ENCODE results near the gene FLNB.

The FLNB gene

DNA sequence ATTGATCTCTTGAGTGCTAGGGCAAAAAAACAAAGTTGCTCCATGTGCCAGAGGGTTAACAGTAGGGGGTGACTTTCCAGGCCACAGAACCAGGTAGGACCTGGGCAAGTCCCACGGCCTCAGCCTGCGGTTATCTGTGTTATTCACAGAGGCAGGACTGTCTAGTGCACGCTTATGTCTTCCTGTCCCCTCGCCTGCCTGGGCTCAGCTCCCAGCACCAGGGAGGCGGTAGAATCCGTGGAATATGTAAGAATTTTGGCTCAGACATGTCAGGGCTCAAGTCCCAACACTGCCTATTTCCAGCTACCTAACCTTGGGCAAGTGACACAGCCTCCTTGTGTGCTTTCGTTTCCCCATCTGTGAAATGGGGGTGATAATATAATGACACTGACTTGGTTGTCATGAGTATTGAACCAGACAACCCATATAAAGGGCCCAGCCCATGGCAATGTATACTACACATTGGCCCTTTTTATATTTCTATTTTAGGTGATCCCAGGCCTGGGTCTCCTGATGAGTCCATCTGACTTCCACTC is 44.3 kb upstream of the FLNB start:
- no peaks in the 10 kb centered on the region for H3K36me3 ChIP-seq (ENCODE audit: control insufficient read depth in 1 of 2, insufficient read depth in 2 of 2, low read depth in 1 of 2, low read length in 2 of 2)
- no peak overlapping the region for H3K4me3 ChIP-seq (ENCODE audit: insufficient read depth in 1 of 2, low read depth in 1 of 2, low read length in 2 of 2)
- no peak overlapping the region for H2AFZ ChIP-seq (ENCODE audit: low read depth, low read length)
- H2BK120ac ChIP-seq (ENCODE audit: low read depth, low read length) = no peak overlapping the region
- H3K9ac ChIP-seq (ENCODE audit: low read length) = no peak overlapping the region
- DNase-seq = no peak
- H3K9me3 ChIP-seq (ENCODE audit: control insufficient read depth, low read length) = no peaks in the 10 kb centered on the region
- H4K8ac ChIP-seq (ENCODE audit: low read length) = no peak overlapping the region
- H2AK5ac ChIP-seq (ENCODE audit: low read length, severe bottlenecking) = peak overlapping the region; percentile 5
- no peak overlapping the region for H3K23ac ChIP-seq (ENCODE audit: low read length in 2 of 2)
- H3K4me2 ChIP-seq (ENCODE audit: low read length, poor library complexity, severe bottlenecking) = no peak overlapping the region
- no peaks in the 10 kb centered on the region for H3K79me1 ChIP-seq (replicated peaks; ENCODE audit: low read length, poor library complexity, severe bottlenecking)
- H3K27ac ChIP-seq (ENCODE audit: low read length, poor library complexity, severe bottlenecking) = no peak overlapping the region
- H3K27me3 ChIP-seq (ENCODE audit: control insufficient read depth in 1 of 2, insufficient read depth in 1 of 2, low read length in 2 of 2) = no peaks in the 10 kb centered on the region
- H4K91ac ChIP-seq (ENCODE audit: low read length) = peak overlapping the region; percentile 18
- no peak overlapping the region for H2BK5ac ChIP-seq (ENCODE audit: low read depth, low read length, poor library complexity, severe bottlenecking)
- H3K4ac ChIP-seq (ENCODE audit: low read depth in 1 of 2, low read length in 2 of 2) = peak overlapping the region; percentile 13 to 32
- H2BK12ac ChIP-seq (ENCODE audit: low read length in 2 of 2) = peak overlapping the region; percentile 41 to 49
- H3K18ac ChIP-seq (ENCODE audit: low read depth in 1 of 2, low read length in 2 of 2) = peak overlapping the region; percentile 6 to 37
- H3K4me1 ChIP-seq (ENCODE audit: control insufficient read depth, insufficient read depth, low read depth, low read length) = peaks cover 5% of the 10 kb centered on the region
- peak overlapping the region in 1 of 2 experiments; percentile 72 for H3K14ac ChIP-seq (ENCODE audit: low read length in 2 of 2)
- WGBS = 95% methylated on average over 5 of the region's 7 CpGs
- peak overlapping the region; percentile 54 for H2BK15ac ChIP-seq (ENCODE audit: low read depth, poor library complexity, severe bottlenecking)

DNA sequence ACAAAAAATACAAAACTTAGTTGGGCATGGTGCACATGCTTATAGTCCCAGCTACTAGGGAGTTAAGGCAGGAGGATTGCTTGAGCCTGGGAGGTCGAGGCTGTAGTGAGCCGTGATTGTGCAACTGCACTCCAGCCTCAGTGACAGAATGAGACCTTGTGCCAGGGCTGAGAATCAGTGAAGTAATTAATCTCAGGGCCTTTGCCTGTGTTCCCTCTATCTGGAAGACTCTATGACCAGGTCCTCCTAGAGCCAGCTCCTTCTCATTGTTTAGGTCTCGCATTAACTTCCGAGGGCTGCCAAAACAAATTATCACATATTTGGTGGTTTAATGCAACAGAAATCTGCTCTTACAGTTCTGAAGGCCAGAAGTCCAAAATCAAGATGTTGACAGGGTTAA is 41.4 kb upstream of the FLNB start:
- no peaks in the 10 kb centered on the region for H3K9me3 ChIP-seq (ENCODE audit: control insufficient read depth, low read length)
- 69% methylated on average over 4 of the region's 4 CpGs for WGBS
- no peak overlapping the region for H3K4me3 ChIP-seq (ENCODE audit: insufficient read depth in 1 of 2, low read depth in 1 of 2, low read length in 2 of 2)

DNA sequence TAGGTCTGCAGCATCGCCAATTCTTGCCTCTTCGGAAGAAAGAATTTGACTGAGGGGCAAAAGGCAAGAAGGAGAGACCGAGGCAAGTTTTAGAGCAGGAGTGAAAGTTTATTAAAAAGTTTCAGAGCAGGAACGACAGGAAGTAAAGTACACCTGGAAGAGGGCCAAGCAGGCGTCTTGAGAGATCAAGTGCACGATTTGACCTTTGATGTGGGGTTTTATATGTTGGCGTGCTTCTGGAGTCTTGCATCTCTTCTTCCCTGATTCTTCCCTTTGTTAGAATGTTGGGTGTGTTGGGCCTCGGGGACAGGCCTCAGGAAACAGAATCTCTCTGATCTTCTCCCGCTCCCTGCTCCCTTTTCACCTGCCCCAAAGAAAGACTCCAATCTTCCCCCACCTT is 40.6 kb upstream of the FLNB start:
- Histone ChIP-seq H3K18ac (ENCODE audit: low read depth in 1 of 2, low read length in 2 of 2) (no peak overlapping the region), H2BK5ac (ENCODE audit: low read depth, low read length, poor library complexity, severe bottlenecking) (no peak overlapping the region), H3K4me1 (ENCODE audit: control insufficient read depth, insufficient read depth, low read depth, low read length) (peaks cover 9% of the 10 kb centered on the region), H3K36me3 (ENCODE audit: control insufficient read depth in 1 of 2, insufficient read depth in 2 of 2, low read depth in 1 of 2, low read length in 2 of 2) (no peaks in the 10 kb centered on the region), H4K8ac (ENCODE audit: low read length) (no peak overlapping the region), H2AFZ (ENCODE audit: low read depth, low read length) (no peak overlapping the region), H3K27ac (ENCODE audit: low read length, poor library complexity, severe bottlenecking) (no peak overlapping the region), H2BK15ac (ENCODE audit: low read depth, poor library complexity, severe bottlenecking) (no peak overlapping the region), H3K27me3 (ENCODE audit: control insufficient read depth in 1 of 2, insufficient read depth in 1 of 2, low read length in 2 of 2) (no peaks in the 10 kb centered on the region), H2AK5ac (ENCODE audit: low read length, severe bottlenecking) (peak overlapping the region; percentile 33), H3K4me3 (ENCODE audit: insufficient read depth in 1 of 2, low read depth in 1 of 2, low read length in 2 of 2) (no peak overlapping the region), H3K9me3 (ENCODE audit: control insufficient read depth, low read length) (no peaks in the 10 kb centered on the region), H2BK120ac (ENCODE audit: low read depth, low read length) (no peak overlapping the region), H4K91ac (ENCODE audit: low read length) (no peak overlapping the region), H3K79me1 (replicated peaks; ENCODE audit: low read length, poor library complexity, severe bottlenecking) (no peaks in the 10 kb centered on the region), H3K9ac (ENCODE audit: low read length) (no peak overlapping the region), H3K23ac (ENCODE audit: low read length in 2 of 2) (no peak overlapping the region), H3K4me2 (ENCODE audit: low read length, poor library complexity, severe bottlenecking) (no peak overlapping the region), H3K14ac (ENCODE audit: low read length in 2 of 2) (no peak overlapping the region), H2BK12ac (ENCODE audit: low read length in 2 of 2) (peak overlapping the region in 1 of 2 experiments; percentile 18), H3K4ac (ENCODE audit: low read depth in 1 of 2, low read length in 2 of 2) (no peak overlapping the region)
- WGBS = 92% methylated on average over 9 of the region's 9 CpGs
- DNase-seq = no peak

More for the DNA sequence above, 41.4 kb upstream of the FLNB start:
- no peak overlapping the region for H3K4ac ChIP-seq (ENCODE audit: low read depth in 1 of 2, low read length in 2 of 2)
- H2AFZ ChIP-seq (ENCODE audit: low read depth, low read length) = no peak overlapping the region
- H4K91ac ChIP-seq (ENCODE audit: low read length) = no peak overlapping the region
- H4K8ac ChIP-seq (ENCODE audit: low read length) = no peak overlapping the region
- H3K9ac ChIP-seq (ENCODE audit: low read length) = no peak overlapping the region
- no peaks in the 10 kb centered on the region for H3K36me3 ChIP-seq (ENCODE audit: control insufficient read depth in 1 of 2, insufficient read depth in 2 of 2, low read depth in 1 of 2, low read length in 2 of 2)
- H2BK12ac ChIP-seq (ENCODE audit: low read length in 2 of 2) = peak overlapping the region in 1 of 2 experiments; percentile 43
- no peak for DNase-seq
- no peak overlapping the region for H3K14ac ChIP-seq (ENCODE audit: low read length in 2 of 2)
- H3K27me3 ChIP-seq (ENCODE audit: control insufficient read depth in 1 of 2, insufficient read depth in 1 of 2, low read length in 2 of 2) = no peaks in the 10 kb centered on the region
- no peak overlapping the region for H3K27ac ChIP-seq (ENCODE audit: low read length, poor library complexity, severe bottlenecking)
- no peak overlapping the region for H2BK5ac ChIP-seq (ENCODE audit: low read depth, low read length, poor library complexity, severe bottlenecking)
- no peak overlapping the region for H3K23ac ChIP-seq (ENCODE audit: low read length in 2 of 2)
- no peak overlapping the region for H3K4me2 ChIP-seq (ENCODE audit: low read length, poor library complexity, severe bottlenecking)
- no peak overlapping the region for H3K18ac ChIP-seq (ENCODE audit: low read depth in 1 of 2, low read length in 2 of 2)
- H2AK5ac ChIP-seq (ENCODE audit: low read length, severe bottlenecking) = no peak overlapping the region
- no peak overlapping the region for H2BK120ac ChIP-seq (ENCODE audit: low read depth, low read length)
- no peaks in the 10 kb centered on the region for H3K79me1 ChIP-seq (replicated peaks; ENCODE audit: low read length, poor library complexity, severe bottlenecking)
- H2BK15ac ChIP-seq (ENCODE audit: low read depth, poor library complexity, severe bottlenecking) = no peak overlapping the region
- peaks cover 7% of the 10 kb centered on the region for H3K4me1 ChIP-seq (ENCODE audit: control insufficient read depth, insufficient read depth, low read depth, low read length)

DNA sequence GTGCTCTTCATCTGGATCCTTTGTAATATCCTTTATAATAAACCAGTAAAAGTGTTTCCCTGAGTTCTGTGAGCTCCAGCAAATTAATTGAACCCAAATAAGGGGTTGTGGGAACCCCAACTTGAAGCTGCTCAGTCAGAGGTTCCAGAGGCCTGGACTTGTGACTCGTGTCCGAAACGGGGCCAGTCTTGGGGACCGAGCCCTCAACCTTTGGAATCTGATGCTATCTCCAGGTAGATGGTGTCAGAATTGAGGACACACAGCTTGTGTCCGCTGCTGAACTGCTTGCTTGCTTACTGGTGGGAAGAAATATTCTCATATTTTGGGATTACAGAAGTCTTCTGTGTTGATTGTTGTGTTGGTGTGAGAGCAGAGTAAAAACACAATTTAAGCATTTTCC is 39.7 kb upstream of the FLNB start:
- H3K27ac ChIP-seq (ENCODE audit: low read length, poor library complexity, severe bottlenecking) = no peak overlapping the region
- DNase-seq = no peak

More for the DNA sequence above, 39.7 kb upstream of the FLNB start:
- Histone ChIP-seq H3K23ac (ENCODE audit: low read length in 2 of 2) (no peak overlapping the region), H2BK12ac (ENCODE audit: low read length in 2 of 2) (peak overlapping the region; percentile 55 to 59), H3K4me2 (ENCODE audit: low read length, poor library complexity, severe bottlenecking) (no peak overlapping the region), H2BK120ac (ENCODE audit: low read depth, low read length) (peak overlapping the region; percentile 54), H3K4ac (ENCODE audit: low read depth in 1 of 2, low read length in 2 of 2) (no peak overlapping the region), H3K9ac (ENCODE audit: low read length) (no peak overlapping the region), H3K36me3 (ENCODE audit: control insufficient read depth in 1 of 2, insufficient read depth in 2 of 2, low read depth in 1 of 2, low read length in 2 of 2) (no peaks in the 10 kb centered on the region), H2BK15ac (ENCODE audit: low read depth, poor library complexity, severe bottlenecking) (peak overlapping the region; percentile 60), H3K4me1 (ENCODE audit: control insufficient read depth, insufficient read depth, low read depth, low read length) (peaks cover 12% of the 10 kb centered on the region), H3K4me3 (ENCODE audit: insufficient read depth in 1 of 2, low read depth in 1 of 2, low read length in 2 of 2) (no peak overlapping the region), H2BK5ac (ENCODE audit: low read depth, low read length, poor library complexity, severe bottlenecking) (no peak overlapping the region), H4K8ac (ENCODE audit: low read length) (no peak overlapping the region), H2AFZ (ENCODE audit: low read depth, low read length) (no peak overlapping the region), H4K91ac (ENCODE audit: low read length) (no peak overlapping the region), H3K18ac (ENCODE audit: low read depth in 1 of 2, low read length in 2 of 2) (no peak overlapping the region), H2AK5ac (ENCODE audit: low read length, severe bottlenecking) (no peak overlapping the region), H3K9me3 (ENCODE audit: control insufficient read depth, low read length) (no peaks in the 10 kb centered on the region), H3K27me3 (ENCODE audit: control insufficient read depth in 1 of 2, insufficient read depth in 1 of 2, low read length in 2 of 2) (no peaks in the 10 kb centered on the region), H3K14ac (ENCODE audit: low read length in 2 of 2) (no peak overlapping the region), H3K79me1 (replicated peaks; ENCODE audit: low read length, poor library complexity, severe bottlenecking) (no peaks in the 10 kb centered on the region)
- WGBS = 98% methylated on average over 5 of the region's 5 CpGs

All from mesenchymal stem cell (in vitro differentiated cells and primary cell).